Vagina (tissue), 2 donors: ENCODE results near the gene WWTR1.

Experiments used
- POLR2A ChIP-seq, 2 donors: fragments of 450-650 bp; IDR thresholded peaks; one replicate each; pipeline ENCODE4 v1.6.1; 2017; ENCODE audit warnings: antibody characterized with exemption in 2 of 2, mild to moderate bottlenecking in 2 of 2, moderate library complexity in 2 of 2
- POLR2AphosphoS5 ChIP-seq, 2 donors: sonication (generic); formaldehyde crosslinking; IDR thresholded peaks; one replicate each; pipeline ENCODE4 v1.9.0; 2017; ENCODE audit warnings: antibody characterized with exemption in 2 of 2, mild to moderate bottlenecking in 2 of 2, low read depth in 1 of 2; ENCODE audit not compliant: insufficient read depth in 1 of 2
- TF ChIP-seq, protein P1 (sequence below), 3 experiments: fragments of 450-650 bp in 2 of 3; fragments of 200-600 bp in 1 of 3; sonication (generic) in 1 of 3; IDR thresholded peaks; one replicate each; pipeline ENCODE4 v1.5.1; 2017 to 2019; ENCODE audit warnings: antibody characterized with exemption in 3 of 3, mild to moderate bottlenecking in 2 of 3, moderate library complexity in 2 of 3

DNA sequence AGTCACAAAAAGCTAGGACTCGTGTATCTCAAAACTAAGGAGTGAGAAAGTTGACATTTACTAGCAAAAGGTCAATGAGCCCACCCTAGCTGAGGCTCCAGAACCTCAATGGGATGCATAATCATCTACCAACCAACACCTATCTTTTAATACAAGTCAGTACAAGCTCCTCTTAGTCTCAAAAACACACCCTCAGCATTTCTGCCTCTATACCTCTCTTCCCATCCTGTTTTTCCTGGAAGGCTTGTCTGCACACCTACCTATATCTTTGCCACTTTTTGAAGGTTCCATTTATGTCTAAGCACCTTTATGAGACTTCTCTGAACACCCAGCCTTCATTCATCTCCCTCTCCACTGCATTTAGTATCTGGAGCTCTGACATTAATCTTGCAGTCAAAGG, 10.0 kb downstream of the WWTR1 start:
- TF ChIP-seq, protein P1, sequence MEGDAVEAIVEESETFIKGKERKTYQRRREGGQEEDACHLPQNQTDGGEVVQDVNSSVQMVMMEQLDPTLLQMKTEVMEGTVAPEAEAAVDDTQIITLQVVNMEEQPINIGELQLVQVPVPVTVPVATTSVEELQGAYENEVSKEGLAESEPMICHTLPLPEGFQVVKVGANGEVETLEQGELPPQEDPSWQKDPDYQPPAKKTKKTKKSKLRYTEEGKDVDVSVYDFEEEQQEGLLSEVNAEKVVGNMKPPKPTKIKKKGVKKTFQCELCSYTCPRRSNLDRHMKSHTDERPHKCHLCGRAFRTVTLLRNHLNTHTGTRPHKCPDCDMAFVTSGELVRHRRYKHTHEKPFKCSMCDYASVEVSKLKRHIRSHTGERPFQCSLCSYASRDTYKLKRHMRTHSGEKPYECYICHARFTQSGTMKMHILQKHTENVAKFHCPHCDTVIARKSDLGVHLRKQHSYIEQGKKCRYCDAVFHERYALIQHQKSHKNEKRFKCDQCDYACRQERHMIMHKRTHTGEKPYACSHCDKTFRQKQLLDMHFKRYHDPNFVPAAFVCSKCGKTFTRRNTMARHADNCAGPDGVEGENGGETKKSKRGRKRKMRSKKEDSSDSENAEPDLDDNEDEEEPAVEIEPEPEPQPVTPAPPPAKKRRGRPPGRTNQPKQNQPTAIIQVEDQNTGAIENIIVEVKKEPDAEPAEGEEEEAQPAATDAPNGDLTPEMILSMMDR (IDR thresholded peaks at IDR 0.05): no peak
- no peak for TF ChIP-seq POLR2A (IDR thresholded peaks at IDR 0.05)
- no peak for TF ChIP-seq POLR2AphosphoS5 (IDR thresholded peaks at IDR 0.05; ENCODE audit: insufficient read depth in 1 of 2, low read depth in 1 of 2)
